HEK293 (cell line): ENCODE measurements around the gene HEPHL1.

ENCODE experiments used
- CTCF ChIA-PET: fragments of 350-600 bp; formaldehyde crosslinking; extraction: SDS; loops from one replicate; lab custom pipeline; 2021; ENCODE audit warnings: antibody characterized with exemption; lab: Yijun Ruan, JAX
- POLR2A ChIA-PET: fragments of 300-600 bp; formaldehyde crosslinking; extraction: SDS; loops from one replicate; lab custom pipeline; 2020; ENCODE audit warnings: antibody characterized with exemption, inconsistent platforms; lab: Yijun Ruan, JAX
- H3K27ac ChIP-seq: fragments of 200-500 bp; sonication (Bioruptor generic); 2 replicates; pipeline ENCODE4 v1.5.1; 2014; ENCODE audit warnings: low read depth, low read length, control low read depth, inconsistent platforms; ENCODE audit errors: extremely low read depth
- H3K36me3 ChIP-seq, 2 experiments: fragments of 200-500 bp in 1 of 2; sonication (Bioruptor generic) in 1 of 2; 1 replicate in 1 of 2; 2 replicates in 1 of 2; pipeline ENCODE4 v1.5.1; 2014 to 2017; ENCODE audit warnings: inconsistent platforms in 2 of 2, low read length in 2 of 2; ENCODE audit not compliant: control insufficient read depth in 2 of 2, insufficient read depth in 1 of 2
- H3K4me1 ChIP-seq: fragments of 200-500 bp; sonication (Bioruptor generic); 2 replicates; pipeline ENCODE4 v1.5.1; 2014; ENCODE audit warnings: mild to moderate bottlenecking, low read length, inconsistent platforms; ENCODE audit not compliant: control insufficient read depth, insufficient read depth
- H3K4me3 ChIP-seq: 2 replicates; pipeline ENCODE4 v1.5.1; 2011; ENCODE audit warnings: low read depth, mild to moderate bottlenecking, control low read depth, low read length, moderate library complexity
- H3K9me3 ChIP-seq: fragments of 200-500 bp; sonication (Bioruptor generic); 2 replicates; pipeline ENCODE4 v1.5.1; 2014; ENCODE audit warnings: low read depth, low read length, inconsistent platforms; ENCODE audit not compliant: control insufficient read depth, insufficient read depth
- ZEB2 ChIP-seq: fragments of 450-650 bp; formaldehyde crosslinking; IDR thresholded peaks from 2 replicates; pipeline ENCODE4 v1.5.1; 2016; ENCODE audit warnings: missing biosample characterization, missing genetic modification characterization
- ZNF221 ChIP-seq: fragments of 450-650 bp; formaldehyde crosslinking; IDR thresholded peaks from 2 replicates; pipeline ENCODE4 v1.5.1; 2017; ENCODE audit warnings: missing biosample characterization, missing genetic modification characterization, borderline replicate concordance
- ZNF274 ChIP-seq, 2 experiments: fragments of 200-500 bp in 1 of 2; fragments of 450-650 bp in 1 of 2; sonication (Bioruptor generic) in 1 of 2; formaldehyde crosslinking in 1 of 2; IDR thresholded peaks; 2 replicates each; pipeline versions ENCODE4 v1.5.1 to v1.6.1; 2014 to 2016; ENCODE audit warnings: borderline replicate concordance in 1 of 2, inconsistent platforms in 1 of 2, low read length in 1 of 2, missing biosample characterization in 1 of 2, missing genetic modification characterization in 1 of 2
- ZNF292 ChIP-seq: fragments of 450-650 bp; formaldehyde crosslinking; IDR thresholded peaks from 2 replicates; pipeline ENCODE4 v1.5.1; 2016; ENCODE audit warnings: low read depth, missing biosample characterization, missing genetic modification characterization, borderline replicate concordance
- ZNF521 ChIP-seq: fragments of 450-650 bp; formaldehyde crosslinking; IDR thresholded peaks from 2 replicates; pipeline ENCODE4 v1.5.1; 2017; ENCODE audit warnings: missing biosample characterization, mild to moderate bottlenecking, missing genetic modification characterization
- ZNF610 ChIP-seq: fragments of 450-650 bp; formaldehyde crosslinking; IDR thresholded peaks from 2 replicates; pipeline ENCODE4 v1.5.1; 2016; ENCODE audit warnings: missing biosample characterization, missing genetic modification characterization, borderline replicate concordance
- ZNF664 ChIP-seq: fragments of 450-650 bp; formaldehyde crosslinking; IDR thresholded peaks from 2 replicates; pipeline ENCODE4 v1.5.1; 2016; ENCODE audit warnings: missing biosample characterization, missing genetic modification characterization
- ZNF747 ChIP-seq: fragments of 450-650 bp; formaldehyde crosslinking; IDR thresholded peaks from 2 replicates; pipeline ENCODE4 v1.5.1; 2016; ENCODE audit warnings: missing biosample characterization, missing genetic modification characterization
- ZNF791 ChIP-seq: fragments of 450-650 bp; formaldehyde crosslinking; IDR thresholded peaks from 2 replicates; pipeline ENCODE4 v1.5.1; 2016; ENCODE audit warnings: missing biosample characterization, missing genetic modification characterization
- ZNF843 ChIP-seq: fragments of 450-650 bp; formaldehyde crosslinking; IDR thresholded peaks from 2 replicates; pipeline ENCODE4 v1.5.1; 2016; ENCODE audit warnings: missing biosample characterization, missing genetic modification characterization
- TF ChIP-seq, protein P1 (sequence below): fragments of 450-650 bp; formaldehyde crosslinking; optimal IDR thresholded peaks from 2 replicates; pipeline ENCODE3; 2016; ENCODE audit warnings: missing biosample characterization, mild to moderate bottlenecking, missing genetic modification characterization
- TF ChIP-seq, protein P2 (sequence below): fragments of 450-650 bp; formaldehyde crosslinking; IDR thresholded peaks from 2 replicates; pipeline ENCODE4 v1.5.1; 2016; ENCODE audit warnings: missing biosample characterization, missing genetic modification characterization
- TF ChIP-seq, protein P3 (sequence below): fragments of 450-650 bp; formaldehyde crosslinking; IDR thresholded peaks from 2 replicates; pipeline ENCODE4 v1.5.1; 2016; ENCODE audit warnings: missing biosample characterization, missing genetic modification characterization
- TF ChIP-seq, protein P4 (sequence below): fragments of 450-650 bp; formaldehyde crosslinking; IDR thresholded peaks from 2 replicates; pipeline ENCODE4 v1.5.1; 2016; ENCODE audit warnings: missing biosample characterization, missing genetic modification characterization
- TF ChIP-seq, protein P5 (sequence below): fragments of 450-650 bp; formaldehyde crosslinking; IDR thresholded peaks from 2 replicates; pipeline ENCODE4 v1.5.1; 2016; ENCODE audit warnings: missing biosample characterization, missing genetic modification characterization

HEPHL1 gene

DNA sequence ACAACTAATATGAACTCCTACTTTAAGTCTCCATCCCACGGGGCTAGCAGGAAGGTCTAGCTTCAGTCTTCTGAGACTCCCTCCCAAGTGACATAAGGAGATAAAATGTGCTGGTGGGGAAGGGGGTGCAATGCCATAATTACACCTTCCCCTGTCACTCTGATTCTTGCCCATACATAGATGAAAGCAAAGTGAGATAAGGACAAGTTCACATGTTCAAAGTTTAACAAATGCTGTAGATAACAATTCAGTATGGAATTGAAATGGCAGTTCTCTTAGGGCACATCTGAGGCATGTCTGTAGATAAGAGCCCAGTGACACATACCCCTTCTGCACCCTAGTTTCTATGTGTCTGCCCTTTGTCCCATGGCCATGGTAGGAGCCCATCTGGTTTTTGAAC, 69.2 kb downstream of the HEPHL1 start (continued):
- TF ChIP-seq, protein P1, sequence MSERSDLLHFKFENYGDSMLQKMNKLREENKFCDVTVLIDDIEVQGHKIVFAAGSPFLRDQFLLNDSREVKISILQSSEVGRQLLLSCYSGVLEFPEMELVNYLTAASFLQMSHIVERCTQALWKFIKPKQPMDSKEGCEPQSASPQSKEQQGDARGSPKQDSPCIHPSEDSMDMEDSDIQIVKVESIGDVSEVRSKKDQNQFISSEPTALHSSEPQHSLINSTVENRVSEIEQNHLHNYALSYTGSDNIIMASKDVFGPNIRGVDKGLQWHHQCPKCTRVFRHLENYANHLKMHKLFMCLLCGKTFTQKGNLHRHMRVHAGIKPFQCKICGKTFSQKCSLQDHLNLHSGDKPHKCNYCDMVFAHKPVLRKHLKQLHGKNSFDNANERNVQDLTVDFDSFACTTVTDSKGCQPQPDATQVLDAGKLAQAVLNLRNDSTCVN (tag by site-specific recombination): no peak
- TF ChIP-seq ZNF292 (tag by site-specific recombination): no peak
- TF ChIP-seq ZNF843 (tag by site-specific recombination): no peak
- TF ChIP-seq, protein P2, sequence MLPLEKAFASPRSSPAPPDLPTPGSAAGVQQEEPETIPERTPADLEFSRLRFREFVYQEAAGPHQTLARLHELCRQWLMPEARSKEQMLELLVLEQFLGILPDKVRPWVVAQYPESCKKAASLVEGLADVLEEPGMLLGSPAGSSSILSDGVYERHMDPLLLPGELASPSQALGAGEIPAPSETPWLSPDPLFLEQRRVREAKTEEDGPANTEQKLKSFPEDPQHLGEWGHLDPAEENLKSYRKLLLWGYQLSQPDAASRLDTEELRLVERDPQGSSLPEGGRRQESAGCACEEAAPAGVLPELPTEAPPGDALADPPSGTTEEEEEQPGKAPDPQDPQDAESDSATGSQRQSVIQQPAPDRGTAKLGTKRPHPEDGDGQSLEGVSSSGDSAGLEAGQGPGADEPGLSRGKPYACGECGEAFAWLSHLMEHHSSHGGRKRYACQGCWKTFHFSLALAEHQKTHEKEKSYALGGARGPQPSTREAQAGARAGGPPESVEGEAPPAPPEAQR: no peak
- TF ChIP-seq ZNF664 (tag by site-specific recombination): no peak
- no peak for TF ChIP-seq ZEB2 (tag by site-specific recombination)
- TF ChIP-seq, protein P3, sequence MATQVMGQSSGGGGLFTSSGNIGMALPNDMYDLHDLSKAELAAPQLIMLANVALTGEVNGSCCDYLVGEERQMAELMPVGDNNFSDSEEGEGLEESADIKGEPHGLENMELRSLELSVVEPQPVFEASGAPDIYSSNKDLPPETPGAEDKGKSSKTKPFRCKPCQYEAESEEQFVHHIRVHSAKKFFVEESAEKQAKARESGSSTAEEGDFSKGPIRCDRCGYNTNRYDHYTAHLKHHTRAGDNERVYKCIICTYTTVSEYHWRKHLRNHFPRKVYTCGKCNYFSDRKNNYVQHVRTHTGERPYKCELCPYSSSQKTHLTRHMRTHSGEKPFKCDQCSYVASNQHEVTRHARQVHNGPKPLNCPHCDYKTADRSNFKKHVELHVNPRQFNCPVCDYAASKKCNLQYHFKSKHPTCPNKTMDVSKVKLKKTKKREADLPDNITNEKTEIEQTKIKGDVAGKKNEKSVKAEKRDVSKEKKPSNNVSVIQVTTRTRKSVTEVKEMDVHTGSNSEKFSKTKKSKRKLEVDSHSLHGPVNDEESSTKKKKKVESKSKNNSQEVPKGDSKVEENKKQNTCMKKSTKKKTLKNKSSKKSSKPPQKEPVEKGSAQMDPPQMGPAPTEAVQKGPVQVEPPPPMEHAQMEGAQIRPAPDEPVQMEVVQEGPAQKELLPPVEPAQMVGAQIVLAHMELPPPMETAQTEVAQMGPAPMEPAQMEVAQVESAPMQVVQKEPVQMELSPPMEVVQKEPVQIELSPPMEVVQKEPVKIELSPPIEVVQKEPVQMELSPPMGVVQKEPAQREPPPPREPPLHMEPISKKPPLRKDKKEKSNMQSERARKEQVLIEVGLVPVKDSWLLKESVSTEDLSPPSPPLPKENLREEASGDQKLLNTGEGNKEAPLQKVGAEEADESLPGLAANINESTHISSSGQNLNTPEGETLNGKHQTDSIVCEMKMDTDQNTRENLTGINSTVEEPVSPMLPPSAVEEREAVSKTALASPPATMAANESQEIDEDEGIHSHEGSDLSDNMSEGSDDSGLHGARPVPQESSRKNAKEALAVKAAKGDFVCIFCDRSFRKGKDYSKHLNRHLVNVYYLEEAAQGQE (tag by site-specific recombination): no peak

DNA sequence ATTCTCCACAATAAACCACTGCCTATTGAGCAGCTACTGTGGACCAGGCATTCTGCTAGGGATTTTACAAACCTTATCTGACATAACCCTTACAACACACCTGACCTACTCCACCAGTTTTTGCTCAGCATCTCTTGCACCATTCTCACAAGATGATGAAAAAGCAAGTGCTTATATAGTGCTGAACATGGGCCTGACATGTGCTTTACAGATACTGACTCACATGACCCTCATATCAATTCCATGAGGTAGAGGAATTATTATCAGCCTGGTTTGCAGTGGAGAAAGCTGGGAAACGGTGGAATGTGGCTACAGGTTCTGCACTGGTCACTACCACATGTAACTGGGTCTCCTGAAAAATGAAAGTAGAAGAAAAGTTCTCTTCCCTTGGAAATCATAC, 69.9 kb downstream of the HEPHL1 start:
- ChIA-PET CTCF (no interaction called here), POLR2A (no interaction called here)
- TF ChIP-seq ZNF791 (tag by site-specific recombination) (no peak), ZNF610 (tag by site-specific recombination) (no peak), ZNF747 (tag by site-specific recombination) (no peak), ZNF274 (IDR thresholded peaks at IDR 0.05; ENCODE audit: low read length) (no peak), ZNF274 (tag by site-specific recombination; IDR thresholded peaks at IDR 0.05; ENCODE audit: borderline replicate concordance) (no peak), ZNF521 (tag by site-specific recombination) (no peak), ZNF221 (tag by site-specific recombination) (no peak)
- TF ChIP-seq, protein P4, sequence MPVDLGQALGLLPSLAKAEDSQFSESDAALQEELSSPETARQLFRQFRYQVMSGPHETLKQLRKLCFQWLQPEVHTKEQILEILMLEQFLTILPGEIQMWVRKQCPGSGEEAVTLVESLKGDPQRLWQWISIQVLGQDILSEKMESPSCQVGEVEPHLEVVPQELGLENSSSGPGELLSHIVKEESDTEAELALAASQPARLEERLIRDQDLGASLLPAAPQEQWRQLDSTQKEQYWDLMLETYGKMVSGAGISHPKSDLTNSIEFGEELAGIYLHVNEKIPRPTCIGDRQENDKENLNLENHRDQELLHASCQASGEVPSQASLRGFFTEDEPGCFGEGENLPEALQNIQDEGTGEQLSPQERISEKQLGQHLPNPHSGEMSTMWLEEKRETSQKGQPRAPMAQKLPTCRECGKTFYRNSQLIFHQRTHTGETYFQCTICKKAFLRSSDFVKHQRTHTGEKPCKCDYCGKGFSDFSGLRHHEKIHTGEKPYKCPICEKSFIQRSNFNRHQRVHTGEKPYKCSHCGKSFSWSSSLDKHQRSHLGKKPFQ (tag by site-specific recombination): no peak
- TF ChIP-seq, protein P5, sequence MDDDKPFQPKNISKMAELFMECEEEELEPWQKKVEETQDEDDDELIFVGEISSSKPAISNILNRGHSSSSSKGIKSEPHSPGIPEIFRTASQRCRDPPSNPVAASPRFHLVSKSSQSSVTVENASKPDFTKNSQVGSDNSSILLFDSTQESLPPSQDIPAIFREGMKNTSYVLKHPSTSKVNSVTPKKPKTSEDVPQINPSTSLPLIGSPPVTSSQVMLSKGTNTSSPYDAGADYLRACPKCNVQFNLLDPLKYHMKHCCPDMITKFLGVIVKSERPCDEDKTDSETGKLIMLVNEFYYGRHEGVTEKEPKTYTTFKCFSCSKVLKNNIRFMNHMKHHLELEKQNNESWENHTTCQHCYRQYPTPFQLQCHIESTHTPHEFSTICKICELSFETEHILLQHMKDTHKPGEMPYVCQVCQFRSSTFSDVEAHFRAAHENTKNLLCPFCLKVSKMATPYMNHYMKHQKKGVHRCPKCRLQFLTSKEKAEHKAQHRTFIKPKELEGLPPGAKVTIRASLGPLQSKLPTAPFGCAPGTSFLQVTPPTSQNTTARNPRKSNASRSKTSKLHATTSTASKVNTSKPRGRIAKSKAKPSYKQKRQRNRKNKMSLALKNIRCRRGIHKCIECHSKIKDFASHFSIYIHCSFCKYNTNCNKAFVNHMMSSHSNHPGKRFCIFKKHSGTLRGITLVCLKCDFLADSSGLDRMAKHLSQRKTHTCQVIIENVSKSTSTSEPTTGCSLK: no peak
- no peak overlapping the region for H3K27ac ChIP-seq
- H3K36me3 ChIP-seq: no peaks in the 10 kb centered on the region
- H3K4me1 ChIP-seq: no peaks in the 10 kb centered on the region
- no peak overlapping the region for H3K4me3 ChIP-seq
- no peaks in the 10 kb centered on the region for H3K9me3 ChIP-seq
